GM23338 (cell line): ENCODE data around the gene NOX5. TPM values are rescaled to one million over a fixed set of nuclear protein-coding genes. Genes with fewer than 3 reads are reported as not detected.

Experiments
- ATAC-seq: fragments of 200-7000 bp; cut with Tn5 transposase; 3 replicates; pipeline ENCODE4 v1.9.1; 2020
- DNase-seq: peaks from one replicate; pipeline ENCODE4 v3.0.0-alpha.2; 2015; ENCODE audit warnings: low spot score
- H2AFZ ChIP-seq: fragments of 200-600 bp; sonication (generic); 2 replicates; pipeline ENCODE4 v1.8.0; 2016; ENCODE audit warnings: antibody characterized with exemption, mild to moderate bottlenecking, moderate library complexity
- H3F3A ChIP-seq: fragments of 200-600 bp; sonication (generic); replicated peaks from 2 replicates; pipeline ENCODE4 v1.8.0; 2017; ENCODE audit warnings: antibody characterized with exemption, mixed run types, low read depth
- H3K27ac ChIP-seq: fragments of 200-600 bp; sonication (generic); 2 replicates; pipeline ENCODE4 v1.6.1; 2016; ENCODE audit warnings: low read depth
- H3K27me3 ChIP-seq: fragments of 200-600 bp; sonication (generic); 2 replicates; pipeline ENCODE4 v1.8.0; 2016; ENCODE audit warnings: mild to moderate bottlenecking, mixed run types, moderate library complexity; ENCODE audit not compliant: insufficient read depth
- H3K36me3 ChIP-seq: fragments of 200-600 bp; sonication (generic); 2 replicates; pipeline ENCODE4 v1.8.0; 2016; ENCODE audit warnings: mild to moderate bottlenecking; ENCODE audit not compliant: insufficient read depth
- H3K4me1 ChIP-seq: fragments of 200-600 bp; sonication (generic); 2 replicates; pipeline ENCODE4 v1.8.0; 2016; ENCODE audit warnings: mild to moderate bottlenecking, moderate library complexity; ENCODE audit not compliant: insufficient read depth
- H3K4me2 ChIP-seq: fragments of 200-600 bp; sonication (generic); 2 replicates; pipeline ENCODE4 v1.7.1; 2017; ENCODE audit warnings: mixed run types
- H3K4me3 ChIP-seq: fragments of 200-600 bp; sonication (generic); 2 replicates; pipeline ENCODE4 v1.6.1; 2016; ENCODE audit warnings: mixed run types
- H3K79me2 ChIP-seq: fragments of 200-600 bp; sonication (generic); replicated peaks from 2 replicates; pipeline ENCODE4 v1.8.0; 2017; ENCODE audit warnings: mild to moderate bottlenecking; ENCODE audit not compliant: insufficient read depth
- H3K9me2 ChIP-seq: fragments of 200-600 bp; sonication (generic); 2 replicates; pipeline ENCODE4 v1.8.0; 2017; ENCODE audit not compliant: insufficient read depth
- H4K20me1 ChIP-seq: fragments of 200-600 bp; sonication (generic); replicated peaks from 2 replicates; pipeline ENCODE4 v1.8.0; 2017; ENCODE audit warnings: mild to moderate bottlenecking; ENCODE audit not compliant: insufficient read depth
- H3K27ac Mint-ChIP-seq: 2 replicates; pipeline ENCODE4 v1.8.0; 2020; ENCODE audit warnings: inconsistent platforms, mild to moderate bottlenecking, moderate library complexity, mixed read lengths
- H3K27me3 Mint-ChIP-seq: 3 replicates; pipeline ENCODE4 v1.8.0; 2022; ENCODE audit warnings: low read depth, mild to moderate bottlenecking, moderate library complexity, mixed read lengths, inconsistent platforms; ENCODE audit not compliant: insufficient read depth, poor library complexity
- H3K36me3 Mint-ChIP-seq: 3 replicates; pipeline ENCODE4 v1.8.0; 2021; ENCODE audit warnings: low read depth, mild to moderate bottlenecking, inconsistent platforms, moderate library complexity, mixed read lengths
- H3K4me1 Mint-ChIP-seq: 3 replicates; pipeline ENCODE4 v1.8.0; 2020; ENCODE audit warnings: mild to moderate bottlenecking, inconsistent platforms, mixed read lengths
- H3K4me3 Mint-ChIP-seq: 3 replicates; pipeline ENCODE4 v1.8.0; 2021; ENCODE audit warnings: moderate library complexity, mild to moderate bottlenecking, inconsistent platforms, mixed read lengths
- H3K9me3 Mint-ChIP-seq: 3 replicates; pipeline ENCODE4 v1.8.0; 2020; ENCODE audit warnings: moderate library complexity, mild to moderate bottlenecking, inconsistent platforms, mixed read lengths
- CREB1 ChIP-seq: fragments of 250-450 bp; sonication (Bioruptor Pico); IDR thresholded peaks from 2 replicates; pipeline ENCODE4 v1.5.0; 2020; ENCODE audit warnings: low read depth, mild to moderate bottlenecking, moderate library complexity
- CTCF ChIP-seq, 2 experiments: fragments of 200-600 bp in 1 of 2; sonication (generic) in 1 of 2; conservative IDR thresholded peaks; 2 replicates each; pipeline versions ENCODE4 v1.5.1 to v1.6.1; 2016 to 2017; ENCODE audit warnings: antibody characterized with exemption in 2 of 2, low read depth in 2 of 2, mild to moderate bottlenecking in 2 of 2, moderate library complexity in 1 of 2
- ETS1 ChIP-seq: IDR thresholded peaks from 2 replicates; pipeline ENCODE4 v1.6.1; 2016; ENCODE audit warnings: antibody characterized with exemption
- EZH2 ChIP-seq: fragments of 200-600 bp; sonication (generic); IDR thresholded peaks from one replicate; pipeline ENCODE4 v1.8.0; 2017; ENCODE audit warnings: antibody characterized with exemption, mild to moderate bottlenecking, low read depth; ENCODE audit not compliant: unreplicated experiment
- EZH2phosphoT487 ChIP-seq: fragments of 200-600 bp; sonication (generic); IDR thresholded peaks from one replicate; pipeline ENCODE4 v1.8.1; 2018; ENCODE audit warnings: antibody characterized with exemption; ENCODE audit not compliant: unreplicated experiment
- JUNB ChIP-seq: IDR thresholded peaks from one replicate; pipeline ENCODE4 v1.6.1; 2016; ENCODE audit warnings: antibody characterized with exemption; ENCODE audit not compliant: unreplicated experiment
- NANOG ChIP-seq: IDR thresholded peaks from 2 replicates; pipeline ENCODE4 v1.6.1; 2016; ENCODE audit warnings: antibody characterized with exemption, borderline replicate concordance
- POLR2AphosphoS5 ChIP-seq: IDR thresholded peaks from 2 replicates; pipeline ENCODE4 v1.6.1; 2016; ENCODE audit warnings: antibody characterized with exemption, low read depth
- REST ChIP-seq: IDR thresholded peaks from one replicate; pipeline ENCODE4 v1.6.1; 2018; ENCODE audit warnings: antibody characterized with exemption; ENCODE audit not compliant: unreplicated experiment
- STAT1 ChIP-seq: IDR thresholded peaks from one replicate; pipeline ENCODE4 v1.6.1; 2016; ENCODE audit warnings: antibody characterized with exemption; ENCODE audit not compliant: unreplicated experiment
- ZNF114 ChIP-seq: fragments of 250-450 bp; sonication (Bioruptor Pico); IDR thresholded peaks from 2 replicates; pipeline ENCODE4 v1.5.0; 2020; ENCODE audit warnings: mild to moderate bottlenecking, moderate library complexity
- ZNF331 ChIP-seq: fragments of 250-450 bp; sonication (Bioruptor Pico); IDR thresholded peaks from 2 replicates; pipeline ENCODE4 v1.5.0; 2020; ENCODE audit warnings: low read depth, mild to moderate bottlenecking, moderate library complexity
- ZNF462 ChIP-seq: fragments of 250-450 bp; sonication (Bioruptor Pico); IDR thresholded peaks from 2 replicates; pipeline ENCODE4 v1.5.0; 2020; ENCODE audit warnings: mild to moderate bottlenecking, moderate library complexity
- polyA plus RNA-seq: library from polyadenylated mRNA; unstranded; fragments of >200 nt; fragmentation: Nextera tagmentation; extraction: Ambion mirVana; gene quantifications from 2 replicates; pipeline ENCODE4 v1.2.1, GENCODE V29; 2016
- total RNA-seq: library from RNA; depleted of rRNA; stranded (reverse); fragments of >200 nt; shearing (Covaris generic); gene quantifications from 2 replicates; pipeline ENCODE4 v1.2.3, GENCODE V29; 2014

The NOX5 gene
- total and polyA plus RNA-seq, 2 experiments from 2014 or later = 0.03 TPM; not detected in 1

GRCh38 chr15:68969298-68969697 is 45.2 kb upstream of the NOX5 start:
- DNase-seq (no peak), ATAC-seq (no peak)
- Histone ChIP-seq H3K27me3 (no peaks in the 10 kb centered on the region), H2AFZ (no peak overlapping the region), H3K9me2 (peaks cover 9% of the 10 kb centered on the region; the same call in 1 of the 2 replicates), H3K79me2 (no peaks in the 10 kb centered on the region), H3K27ac (no peak overlapping the region), H3F3A (no peaks in the 10 kb centered on the region), H3K4me1 (no peaks in the 10 kb centered on the region), H4K20me1 (no peaks in the 10 kb centered on the region), H3K4me2 (no peak overlapping the region), H3K36me3 (no peaks in the 10 kb centered on the region; the same call in 1 of the 2 replicates), H3K4me3 (no peak overlapping the region)
- H3K27me3 Mint-ChIP-seq = no peaks in the 10 kb centered on the region
- H3K36me3 Mint-ChIP-seq = peaks cover 17% of the 10 kb centered on the region
- no peak for TF ChIP-seq EZH2phosphoT487
- no peak for TF ChIP-seq ZNF114 (CRISPR knock-in tag)
- no peak for TF ChIP-seq ZNF331 (CRISPR knock-in tag)
- TF ChIP-seq ETS1 = no peak
- no peak for TF ChIP-seq CREB1 (CRISPR knock-in tag)
- no peak for TF ChIP-seq REST
- TF ChIP-seq JUNB = no peak
- TF ChIP-seq POLR2AphosphoS5 = no peak
- TF ChIP-seq ZNF462 (CRISPR knock-in tag) = no peak
- no peak for TF ChIP-seq EZH2
- no peak for TF ChIP-seq CTCF (conservative IDR thresholded peaks at IDR 0.05; ENCODE audit: low read depth in 2 of 2)
- no peak for TF ChIP-seq STAT1
- no peak for TF ChIP-seq NANOG
- peaks cover 29% of the 10 kb centered on the region for H3K9me3 Mint-ChIP-seq
- no peak overlapping the region for H3K27ac Mint-ChIP-seq
- no peaks in the 10 kb centered on the region for H3K4me1 Mint-ChIP-seq
- H3K4me3 Mint-ChIP-seq = no peak overlapping the region
